Adrenal gland (tissue), 5 donors: Measurements from ENCODE around the gene SULT1C2.

Experiments
- CTCF ChIP-seq, 6 experiments: fragments of 450-650 bp in 4 of 6; fragments of 200-600 bp in 2 of 6; sonication (generic) in 1 of 6; IDR thresholded peaks; 1 replicate in 5 of 6; 2 replicates in 1 of 6; pipeline versions ENCODE4 v1.5.1 to v1.8.0; 2016 to 2021; ENCODE audit warnings: antibody characterized with exemption in 6 of 6, mild to moderate bottlenecking in 2 of 6, moderate library complexity in 1 of 6
- POLR2A ChIP-seq, 2 donors: fragments of 450-650 bp; IDR thresholded peaks; one replicate each; pipeline ENCODE4 v1.6.1; 2017; ENCODE audit warnings: antibody characterized with exemption in 2 of 2, mild to moderate bottlenecking in 2 of 2, moderate library complexity in 1 of 2
- donor health status: DM: no; HTN: no; CAD: no.

DNA sequence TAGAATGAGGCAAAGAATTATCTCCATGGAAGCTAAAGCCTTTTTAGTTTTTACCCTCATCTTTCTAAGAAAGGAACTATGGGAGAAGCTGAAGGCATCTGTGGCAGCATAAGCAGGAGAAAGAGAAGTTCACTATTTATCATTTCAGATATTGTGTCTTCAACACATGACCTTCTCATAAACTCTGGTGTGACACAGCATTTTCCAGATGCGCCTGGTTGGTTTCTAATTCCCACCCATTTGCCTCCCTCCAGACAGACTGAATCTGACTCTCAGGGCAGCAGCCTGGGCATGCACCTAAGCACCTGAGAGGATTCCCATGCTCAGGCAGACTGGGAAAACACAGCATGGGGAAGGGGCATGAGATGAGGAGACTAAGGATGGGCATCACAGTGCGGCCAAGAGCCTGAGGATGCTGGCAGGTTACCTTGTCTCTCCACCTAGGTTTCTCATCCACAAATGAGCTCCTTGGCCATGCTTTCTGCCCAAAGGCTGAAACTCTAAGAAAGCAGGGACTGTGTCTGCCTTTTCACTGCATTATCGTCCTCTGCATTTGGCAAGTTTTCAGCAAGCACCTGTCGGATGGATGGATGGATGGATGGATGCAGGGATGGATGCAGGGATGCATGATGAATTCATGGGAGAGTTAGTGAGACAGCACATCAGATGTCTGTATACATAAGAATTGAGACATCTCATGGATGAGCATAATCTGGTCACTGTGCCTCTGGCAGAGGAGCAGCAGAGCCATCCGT lies 60.3 kb downstream of the SULT1C2 start:
- no peak for TF ChIP-seq CTCF (IDR thresholded peaks at IDR 0.05)
- TF ChIP-seq POLR2A (IDR thresholded peaks at IDR 0.05), result no peak
